Fibroblast of lung (primary cell): ENCODE measurements around the gene PYGO1. TPM values are rescaled to one million over a fixed set of nuclear protein-coding genes. Genes with fewer than 3 reads are reported as not detected.
A peak's percentile ranks its signal among the peaks of the same experiment; 100 is the strongest.

ENCODE experiments used
- DNase-seq, 2 donors: peaks; one replicate each; pipeline versions ENCODE4 v3.0.0 to v3.0.0-alpha.2; 2010; ENCODE audit warnings: low read depth in 2 of 2
- H2AFZ ChIP-seq: 2 replicates; pipeline ENCODE4 v1.5.1; 2012; ENCODE audit warnings: low read length, control low read depth, inconsistent platforms
- H3K27ac ChIP-seq: 2 replicates; pipeline ENCODE4 v1.5.1; 2011; ENCODE audit warnings: low read length, control low read depth; ENCODE audit not compliant: insufficient read depth
- H3K27me3 ChIP-seq: 2 replicates; pipeline ENCODE4 v1.5.1; 2011; ENCODE audit warnings: mild to moderate bottlenecking, low read length; ENCODE audit not compliant: control insufficient read depth, insufficient read depth
- H3K36me3 ChIP-seq: 2 replicates; pipeline ENCODE4 v1.5.1; 2011; ENCODE audit warnings: low read length; ENCODE audit not compliant: control insufficient read depth, insufficient read depth
- H3K4me1 ChIP-seq: 2 replicates; pipeline ENCODE4 v1.5.1; 2011; ENCODE audit warnings: low read length; ENCODE audit not compliant: control insufficient read depth, insufficient read depth; ENCODE audit errors: extremely low read depth
- H3K4me2 ChIP-seq: 2 replicates; pipeline ENCODE4 v1.5.1; 2011; ENCODE audit warnings: low read length, control low read depth; ENCODE audit not compliant: insufficient read depth; ENCODE audit errors: extremely low read depth
- H3K4me3 ChIP-seq, 4 experiments: fragments of 200-600 bp in 1 of 4; sonication (generic) in 1 of 4; replicated peaks in 1 of 4; 2 replicates each; pipeline ENCODE4 v1.5.1; 2011 to 2016; ENCODE audit warnings: low read length in 4 of 4, low read depth in 3 of 4, mild to moderate bottlenecking in 3 of 4, control low read depth in 2 of 4, inconsistent platforms in 1 of 4, mixed read lengths in 1 of 4; ENCODE audit not compliant: insufficient read depth in 1 of 4; ENCODE audit errors: control extremely low read depth in 1 of 4
- H3K79me2 ChIP-seq: 2 replicates; pipeline ENCODE4 v1.5.1; 2012; ENCODE audit warnings: mild to moderate bottlenecking, low read length, inconsistent platforms; ENCODE audit not compliant: control insufficient read depth, insufficient read depth
- H3K9ac ChIP-seq: 2 replicates; pipeline ENCODE4 v1.5.1; 2011; ENCODE audit warnings: mild to moderate bottlenecking, low read length, control low read depth; ENCODE audit not compliant: insufficient read depth
- H3K9me3 ChIP-seq: 2 replicates; pipeline ENCODE4 v1.5.1; 2012; ENCODE audit warnings: low read depth, low read length; ENCODE audit not compliant: control insufficient read depth, insufficient read depth
- H4K20me1 ChIP-seq: 2 replicates; pipeline ENCODE4 v1.5.1; 2011; ENCODE audit warnings: low read length; ENCODE audit not compliant: control insufficient read depth, insufficient read depth; ENCODE audit errors: extremely low read depth
- EZH2 ChIP-seq: IDR thresholded peaks from 2 replicates; pipeline ENCODE4 v1.5.1; 2012; ENCODE audit warnings: low read length, control low read depth, mild to moderate bottlenecking; ENCODE audit errors: missing control alignments
- polyA plus RNA-seq, 2 donors: library from polyadenylated mRNA; depleted of rRNA in 1 of 2; stranded (reverse) in 1 of 2; unstranded in 1 of 2; fragments of >200 nt; gene quantifications; 2 replicates each; pipeline ENCODE4 v1.2.1, GENCODE V29; 2011 to 2012; ENCODE audit warnings: missing spikeins in 1 of 2
- total RNA-seq: library from RNA; depleted of rRNA; stranded (reverse); fragments of >200 nt; gene quantifications from 2 replicates; pipeline ENCODE4 v1.2.1, GENCODE V29; 2014
- TF ChIP-seq, protein P1 (sequence below), 2 donors: IDR thresholded peaks in 1 of 2; conservative IDR thresholded peaks in 1 of 2; 1 replicate in 1 of 2; 2 replicates in 1 of 2; pipeline ENCODE4 v1.5.1; 2011 to 2012; ENCODE audit warnings: low read length in 2 of 2, control low read depth in 1 of 2, inconsistent platforms in 1 of 2, low read depth in 1 of 2, mild to moderate bottlenecking in 1 of 2

Gene PYGO1
- total and polyA plus RNA-seq, 2 donors (not counting 1 experiment from before 2014, with no cell fraction given), result 10.1 to 11.3 TPM

DNA sequence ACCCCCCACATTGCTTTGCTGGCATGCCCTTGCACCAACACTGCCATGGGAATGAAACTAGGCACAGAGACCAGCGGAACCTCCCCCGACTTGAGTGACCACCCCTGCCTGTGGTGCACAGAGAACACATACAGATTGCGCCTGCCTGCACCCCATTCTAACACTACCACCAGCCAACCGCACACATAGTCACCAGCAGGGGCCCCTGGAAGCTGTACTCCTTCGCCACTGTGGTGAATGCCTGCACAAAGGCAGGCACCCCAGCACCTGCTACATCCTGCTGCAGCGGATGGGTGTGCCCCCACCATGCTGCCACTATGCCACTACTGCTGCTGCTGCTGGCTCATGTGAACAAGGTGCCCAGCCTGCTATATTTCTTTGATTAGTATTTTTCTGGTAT lies 52.7 kb downstream of the PYGO1 start:
- Histone ChIP-seq H3K4me3 (no peak overlapping the region), H3K36me3 (no peaks in the 10 kb centered on the region), H4K20me1 (no peaks in the 10 kb centered on the region), H2AFZ (no peak overlapping the region), H3K9ac (no peak overlapping the region), H3K4me2 (no peak overlapping the region), H3K27ac (no peak overlapping the region), H3K27me3 (no peaks in the 10 kb centered on the region), H3K79me2 (no peaks in the 10 kb centered on the region), H3K4me1 (peaks cover 2% of the 10 kb centered on the region), H3K9me3 (no peaks in the 10 kb centered on the region)
- no peak for DNase-seq
- TF ChIP-seq, protein P1, sequence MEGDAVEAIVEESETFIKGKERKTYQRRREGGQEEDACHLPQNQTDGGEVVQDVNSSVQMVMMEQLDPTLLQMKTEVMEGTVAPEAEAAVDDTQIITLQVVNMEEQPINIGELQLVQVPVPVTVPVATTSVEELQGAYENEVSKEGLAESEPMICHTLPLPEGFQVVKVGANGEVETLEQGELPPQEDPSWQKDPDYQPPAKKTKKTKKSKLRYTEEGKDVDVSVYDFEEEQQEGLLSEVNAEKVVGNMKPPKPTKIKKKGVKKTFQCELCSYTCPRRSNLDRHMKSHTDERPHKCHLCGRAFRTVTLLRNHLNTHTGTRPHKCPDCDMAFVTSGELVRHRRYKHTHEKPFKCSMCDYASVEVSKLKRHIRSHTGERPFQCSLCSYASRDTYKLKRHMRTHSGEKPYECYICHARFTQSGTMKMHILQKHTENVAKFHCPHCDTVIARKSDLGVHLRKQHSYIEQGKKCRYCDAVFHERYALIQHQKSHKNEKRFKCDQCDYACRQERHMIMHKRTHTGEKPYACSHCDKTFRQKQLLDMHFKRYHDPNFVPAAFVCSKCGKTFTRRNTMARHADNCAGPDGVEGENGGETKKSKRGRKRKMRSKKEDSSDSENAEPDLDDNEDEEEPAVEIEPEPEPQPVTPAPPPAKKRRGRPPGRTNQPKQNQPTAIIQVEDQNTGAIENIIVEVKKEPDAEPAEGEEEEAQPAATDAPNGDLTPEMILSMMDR (conservative IDR thresholded peaks at IDR 0.05 in 1 of 2, IDR thresholded peaks at IDR 0.05 in 1 of 2; ENCODE audit: low read depth in 1 of 2, low read length in 2 of 2), result no peak
- no peak for TF ChIP-seq EZH2

DNA sequence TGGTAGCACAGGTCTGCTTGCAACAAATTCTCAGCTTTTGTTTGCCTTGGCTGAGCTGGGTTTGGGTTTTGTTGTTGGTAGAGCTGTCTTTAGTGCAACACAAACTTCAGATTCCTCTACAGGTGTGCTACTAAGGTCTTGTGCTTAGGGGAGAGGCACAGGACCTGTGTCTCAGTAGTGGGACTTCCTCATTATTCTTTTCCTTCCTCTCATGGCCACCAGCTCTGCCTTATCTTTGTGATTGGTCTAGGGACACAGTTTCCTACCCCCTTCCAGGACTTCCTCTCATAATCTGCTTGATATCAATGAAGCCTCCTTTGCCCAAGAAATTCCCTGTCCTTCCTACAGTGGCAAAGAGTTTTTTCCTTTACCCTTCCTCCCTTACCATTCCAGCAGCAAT lies 55.2 kb downstream of the PYGO1 start:
- Histone ChIP-seq H3K9me3 (no peaks in the 10 kb centered on the region), H2AFZ (no peak overlapping the region), H3K79me2 (no peaks in the 10 kb centered on the region), H3K9ac (no peak overlapping the region), H4K20me1 (no peaks in the 10 kb centered on the region), H3K4me2 (no peak overlapping the region), H3K27ac (no peak overlapping the region), H3K4me3 (no peak overlapping the region), H3K4me1 (peaks cover 2% of the 10 kb centered on the region), H3K36me3 (no peaks in the 10 kb centered on the region), H3K27me3 (no peaks in the 10 kb centered on the region)
- no peak for DNase-seq
- TF ChIP-seq EZH2, result no peak
- TF ChIP-seq, protein P1 (conservative IDR thresholded peaks at IDR 0.05 in 1 of 2, IDR thresholded peaks at IDR 0.05 in 1 of 2; ENCODE audit: low read depth in 1 of 2, low read length in 2 of 2), result no peak

DNA sequence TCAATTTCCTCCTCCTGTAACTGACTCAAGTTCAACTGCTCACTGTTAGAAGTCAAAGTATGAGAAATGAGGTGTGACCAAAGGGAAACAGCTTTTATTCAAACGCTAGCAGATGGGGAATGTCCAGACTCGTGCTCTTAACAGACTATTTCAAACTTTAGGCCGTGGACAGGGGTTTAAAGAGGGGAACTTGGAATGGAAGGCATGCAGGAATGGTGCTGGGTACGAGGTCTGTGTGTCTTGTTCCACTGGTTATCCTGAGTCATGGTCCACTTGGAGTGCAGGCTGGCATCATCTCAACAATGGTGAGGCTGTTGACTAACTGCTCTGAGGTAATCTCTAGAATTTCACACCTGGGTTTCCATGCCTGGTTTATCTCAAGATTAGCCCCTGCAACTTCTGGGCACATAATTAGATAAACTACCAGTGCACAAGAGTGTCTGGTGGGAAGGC lies 57.3 kb downstream of the PYGO1 start:
- H3K4me3 ChIP-seq, result no peak overlapping the region
- H3K4me2 ChIP-seq, result peak overlapping the region; percentile 32
- no peak overlapping the region for H3K9ac ChIP-seq
- H3K36me3 ChIP-seq, result no peaks in the 10 kb centered on the region
- DNase-seq, result peak; percentile 79 to 89
- peaks cover 2% of the 10 kb centered on the region for H3K4me1 ChIP-seq
- H4K20me1 ChIP-seq, result no peaks in the 10 kb centered on the region
- TF ChIP-seq, protein P1 (conservative IDR thresholded peaks at IDR 0.05 in 1 of 2, IDR thresholded peaks at IDR 0.05 in 1 of 2; ENCODE audit: low read depth in 1 of 2, low read length in 2 of 2), result no peak
- no peak for TF ChIP-seq EZH2
- no peak overlapping the region for H3K27ac ChIP-seq
- H2AFZ ChIP-seq, result peak overlapping the region; percentile 54
- H3K27me3 ChIP-seq, result no peaks in the 10 kb centered on the region
- no peaks in the 10 kb centered on the region for H3K9me3 ChIP-seq
- no peaks in the 10 kb centered on the region for H3K79me2 ChIP-seq
